GM12878 (cell line): ENCODE results near the gene GPC6. TPM values are rescaled to one million over a fixed set of nuclear protein-coding genes. Genes with fewer than 3 reads are reported as not detected.

ENCODE experiments used
- ATAC-seq: fragments of 200-7000 bp; cut with Tn5 transposase; 3 replicates; pipeline ENCODE4 v1.9.1; 2020; ENCODE audit warnings: mild to moderate bottlenecking, moderate library complexity
- BruUV-seq: library from RNA; stranded (reverse); fragments of 400-500 nt; replicated peaks from 2 replicates; lab custom pipeline; 2021; lab: Mats Ljungman, UMichigan
- CTCF ChIA-PET: fragments of 300-600 bp; sonication (Branson Sonifier 250); formaldehyde crosslinking; extraction: SDS; loops from one replicate; lab custom pipeline; 2021; ENCODE audit warnings: inconsistent platforms; lab: Yijun Ruan, JAX
- POLR2A ChIA-PET: fragments of 350-600 bp; formaldehyde crosslinking; extraction: SDS; loops from one replicate; lab custom pipeline; 2021; ENCODE audit warnings: inconsistent platforms; lab: Charles Lee
- RAD21 ChIA-PET: fragments of 300-600 bp; sonication (Branson Sonifier 250); formaldehyde crosslinking; loops from one replicate; lab custom pipeline; 2023; ENCODE audit warnings: antibody characterized with exemption; ENCODE audit not compliant: unreplicated experiment; lab: Charles Lee
- SMC1A ChIA-PET: fragments of 300-600 bp; sonication (Branson Sonifier 250); formaldehyde crosslinking; loops from one replicate; lab custom pipeline; 2023; ENCODE audit not compliant: unreplicated experiment, uncharacterized antibody; lab: Charles Lee
- DNase-seq: peaks from one replicate; pipeline ENCODE4 v3.0.0-alpha.2; 2011; ENCODE audit warnings: low read depth, low spot score
- FAIRE-seq: peaks from 3 replicates; lab custom pipeline; 2011; peaks lifted over from hg19 to GRCh38; lab: Jason Lieb, UNC
- H2AFZ ChIP-seq: 2 replicates; pipeline ENCODE4 v1.6.0; 2011; ENCODE audit warnings: low read depth, low read length, control low read depth; ENCODE audit not compliant: control insufficient read depth
- H3K27ac ChIP-seq: 2 replicates; pipeline ENCODE4 v1.5.1; 2011; ENCODE audit warnings: control low read depth; ENCODE audit not compliant: control insufficient read depth, insufficient read depth
- H3K27me3 ChIP-seq, 2 experiments: replicated peaks in 1 of 2; 2 replicates each; pipeline versions ENCODE4 v1.6.0 to v1.6.1; 2011; ENCODE audit warnings: low read length in 1 of 2; ENCODE audit not compliant: control insufficient read depth in 2 of 2, insufficient read depth in 2 of 2
- H3K36me3 ChIP-seq, 2 experiments: 2 replicates each; pipeline ENCODE4 v1.5.1; 2011; ENCODE audit warnings: low read length in 1 of 2; ENCODE audit not compliant: control insufficient read depth in 2 of 2, insufficient read depth in 2 of 2
- H3K4me1 ChIP-seq: 2 replicates; pipeline ENCODE4 v1.6.1; 2011; ENCODE audit warnings: mild to moderate bottlenecking, low read length, moderate library complexity, mixed read lengths; ENCODE audit not compliant: control insufficient read depth, insufficient read depth
- H3K4me2 ChIP-seq: 2 replicates; pipeline ENCODE4 v1.6.0; 2011; ENCODE audit warnings: control low read depth; ENCODE audit not compliant: control insufficient read depth, insufficient read depth
- H3K4me3 ChIP-seq: fragments of 200-600 bp; sonication (generic); 2 replicates; pipeline ENCODE4 v1.5.1; 2016
- H3K79me2 ChIP-seq: 2 replicates; pipeline ENCODE4 v1.6.0; 2011; ENCODE audit warnings: low read length; ENCODE audit not compliant: control insufficient read depth, insufficient read depth
- H3K9ac ChIP-seq: 2 replicates; pipeline ENCODE4 v1.8.0; 2011; ENCODE audit warnings: low read length, control low read depth, mixed read lengths; ENCODE audit not compliant: control insufficient read depth, insufficient read depth
- H3K9me3 ChIP-seq: replicated peaks from 3 replicates; pipeline ENCODE4 v1.5.1; 2011; ENCODE audit warnings: mild to moderate bottlenecking, low read length; ENCODE audit not compliant: control insufficient read depth, insufficient read depth
- H4K20me1 ChIP-seq: 2 replicates; pipeline ENCODE4 v1.6.0; 2011; ENCODE audit not compliant: control insufficient read depth, insufficient read depth
- BCL11A ChIP-seq: IDR thresholded peaks from 2 replicates; pipeline ENCODE4 v1.6.1; 2011; ENCODE audit warnings: low read depth, low read length
- KLF5 ChIP-seq: fragments of 450-650 bp; IDR thresholded peaks from 2 replicates; pipeline ENCODE4 v1.6.1; 2014; ENCODE audit warnings: mild to moderate bottlenecking; ENCODE audit not compliant: partially characterized antibody
- MTA2 ChIP-seq: fragments of 450-650 bp; IDR thresholded peaks from 2 replicates; pipeline ENCODE4 v1.6.1; 2016; ENCODE audit warnings: low read depth, mild to moderate bottlenecking, moderate library complexity
- MTA3 ChIP-seq: IDR thresholded peaks from 2 replicates; pipeline ENCODE4 v1.6.1; 2012; ENCODE audit warnings: low read length, inconsistent platforms, borderline replicate concordance
- MYB ChIP-seq: fragments of 150-350 bp; IDR thresholded peaks from 2 replicates; pipeline ENCODE4 v1.6.1; 2014; ENCODE audit warnings: mild to moderate bottlenecking, low read depth, low read length, borderline replicate concordance
- RB1 ChIP-seq: fragments of 450-650 bp; formaldehyde crosslinking; IDR thresholded peaks from 2 replicates; pipeline ENCODE4 v1.6.1; 2017; ENCODE audit warnings: mild to moderate bottlenecking, borderline replicate concordance
- SMAD5 ChIP-seq: IDR thresholded peaks from 2 replicates; pipeline ENCODE4 v1.6.1; 2016; ENCODE audit warnings: antibody characterized with exemption, low read depth
- SREBF1 ChIP-seq: IDR thresholded peaks from 2 replicates; pipeline ENCODE4 v1.6.1; 2012; ENCODE audit warnings: mild to moderate bottlenecking, low read length
- STAT3 ChIP-seq: IDR thresholded peaks from 2 replicates; pipeline ENCODE4 v1.6.1; 2011; ENCODE audit warnings: low read depth, low read length, improper control_type of control experiment
- ZNF207 ChIP-seq: fragments of 450-650 bp; IDR thresholded peaks from 2 replicates; pipeline ENCODE4 v1.6.1; 2014; ENCODE audit warnings: antibody characterized with exemption, mild to moderate bottlenecking, borderline replicate concordance
- ZNF24 ChIP-seq: fragments of 450-650 bp; IDR thresholded peaks from 2 replicates; pipeline ENCODE4 v1.6.1; 2017; ENCODE audit warnings: antibody characterized with exemption, mild to moderate bottlenecking
- WGBS: methylation state at CpG from one replicate; pipeline ENCODE4 v1.1.6; 2016; ENCODE audit warnings: low lambda C conversion rate; ENCODE audit not compliant: insufficient replicate concordance, insufficient coverage; ENCODE audit errors: missing lambda C conversion rate; 5-methylcytosine and 5-hydroxymethylcytosine counted together
- in situ Hi-C: fragments of 300-500 bp; cut with MboI; formaldehyde crosslinking; loops from 9 replicates; pipeline ENCODE4 v1.14.3; 2018; ENCODE audit warnings: mixed read lengths
- intact Hi-C: fragments of 100-400 bp; cut with micrococcal nuclease; formaldehyde crosslinking; loops from one replicate; pipeline ENCODE4 v1.14.2; 2022; ENCODE audit not compliant: unreplicated experiment
- polyA plus RNA-seq, 11 experiments: library from polyadenylated mRNA; depleted of rRNA in 4 of 11; unstranded in 6 of 11; stranded (reverse) in 5 of 11; fragments of >200 nt; fragmentation: Nextera tagmentation in 4 of 11; fragmentation: Illumina TruSeq in 1 of 11; extraction: Ambion mirVana in 4 of 11; extraction: Trizol in 1 of 11; gene quantifications; 1 replicate in 1 of 11; 2 replicates in 10 of 11; pipeline versions ENCODE4 v1.2.1 to v1.2.3, GENCODE V29; 2011 to 2016; ENCODE audit warnings: inconsistent platforms in 2 of 11, missing spikeins in 2 of 11, low read depth in 1 of 11
- total RNA-seq, 4 experiments: library from RNA; depleted of rRNA in 3 of 4; stranded (reverse); fragments of >200 nt in 3 of 4; fragmentation: Illumina TruSeq in 1 of 4; extraction: Trizol in 1 of 4; gene quantifications; 2 replicates each; pipeline versions ENCODE4 v1.2.1 to v1.2.3, GENCODE V29; 2013 to 2021
- TF ChIP-seq, protein P1 (sequence below): fragments of 450-650 bp; IDR thresholded peaks from 2 replicates; pipeline ENCODE4 v1.6.1; 2017; ENCODE audit warnings: borderline replicate concordance

GPC6 gene
- total and polyA plus RNA-seq, 10 of the 15 experiments (the other 5 are each of a cell fraction or from before 2014, with no cell fraction given) = 0.03 to 0.04 (median 0.03) TPM; not detected in 7

DNA sequence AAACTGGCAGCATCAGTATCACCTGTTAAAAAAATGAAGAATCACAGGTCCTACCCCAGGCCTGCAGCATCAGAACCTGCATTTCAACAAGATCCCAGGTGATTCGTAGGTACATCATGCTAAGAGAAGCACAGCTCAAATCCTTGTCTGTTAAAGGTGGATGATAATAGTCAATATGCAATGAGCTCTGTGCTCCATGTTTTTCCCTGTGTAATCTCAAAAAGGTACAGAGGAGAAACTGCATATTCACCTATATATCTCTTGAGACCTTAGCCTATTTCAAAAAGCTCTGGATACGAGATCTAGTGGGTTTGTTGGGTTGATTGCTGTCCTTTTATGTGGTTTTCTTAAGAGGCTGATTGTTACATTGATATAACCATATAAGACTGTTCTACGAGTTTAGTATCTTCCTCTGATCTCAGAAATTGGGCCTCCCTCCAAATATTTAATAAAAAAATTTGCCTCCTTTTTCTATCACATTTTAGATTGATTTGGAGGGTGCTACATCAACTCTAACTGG is 1104.0 kb downstream of the GPC6 start:
- TF ChIP-seq RB1 = no peak
- no peak for TF ChIP-seq ZNF24
- Histone ChIP-seq H3K36me3 (no peaks in the 10 kb centered on the region), H2AFZ (no peak overlapping the region), H3K4me3 (no peak overlapping the region), H4K20me1 (no peaks in the 10 kb centered on the region), H3K79me2 (no peaks in the 10 kb centered on the region), H3K9ac (no peak overlapping the region), H3K27ac (no peak overlapping the region), H3K4me1 (peaks cover 16% of the 10 kb centered on the region), H3K4me2 (no peak overlapping the region), H3K27me3 (peaks cover 0 to 5% of the 10 kb centered on the region in 2 experiments; a peak in 1 of 4 replicates), H3K9me3 (no peaks in the 10 kb centered on the region)
- ChIA-PET RAD21 (no interaction called here), SMC1A (no interaction called here), CTCF (no interaction called here), POLR2A (no interaction called here)
- no peak for DNase-seq
- intact Hi-C loops (no loop called here), in situ Hi-C loops (no loop called here)
- ATAC-seq = no peak
- no peak for FAIRE-seq
- BruUV-seq = no TSS peak
- 36% methylated on average over 3 of the region's 3 CpGs for WGBS

DNA sequence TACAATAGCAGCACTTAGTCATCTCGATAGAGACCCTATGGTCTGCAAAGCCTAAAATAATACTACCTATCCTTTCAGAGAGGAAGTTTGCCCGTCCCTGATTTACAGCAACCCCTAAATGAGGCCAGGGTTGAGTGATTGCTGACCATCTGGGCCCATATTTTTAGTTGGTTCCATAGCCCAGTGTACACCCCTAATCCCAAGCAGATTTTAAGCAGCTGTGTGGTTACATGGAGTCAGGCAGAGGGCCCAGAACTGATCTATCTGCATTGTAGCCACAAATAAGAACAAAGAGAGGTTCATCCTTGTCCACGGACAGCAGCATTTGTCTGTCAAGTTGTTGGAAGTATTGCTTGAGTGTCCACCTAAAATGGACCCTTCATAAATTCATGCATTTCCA is 1104.7 kb downstream of the GPC6 start:
- Histone ChIP-seq H3K9ac (no peak overlapping the region), H4K20me1 (no peaks in the 10 kb centered on the region), H3K36me3 (no peaks in the 10 kb centered on the region)
- in situ Hi-C loops (no loop called here), intact Hi-C loops (no loop called here)
- 27% methylated on average over 3 of the region's 3 CpGs for WGBS
- SMC1A ChIA-PET = no interaction called here
- DNase-seq = no peak
- no peak for FAIRE-seq
- TF ChIP-seq SMAD5 = no peak
- no peak for TF ChIP-seq KLF5
- TF ChIP-seq ZNF207 = no peak
- no peak for TF ChIP-seq MTA3
- TF ChIP-seq MTA2 = no peak
- no peak for TF ChIP-seq BCL11A
- TF ChIP-seq, protein P1, sequence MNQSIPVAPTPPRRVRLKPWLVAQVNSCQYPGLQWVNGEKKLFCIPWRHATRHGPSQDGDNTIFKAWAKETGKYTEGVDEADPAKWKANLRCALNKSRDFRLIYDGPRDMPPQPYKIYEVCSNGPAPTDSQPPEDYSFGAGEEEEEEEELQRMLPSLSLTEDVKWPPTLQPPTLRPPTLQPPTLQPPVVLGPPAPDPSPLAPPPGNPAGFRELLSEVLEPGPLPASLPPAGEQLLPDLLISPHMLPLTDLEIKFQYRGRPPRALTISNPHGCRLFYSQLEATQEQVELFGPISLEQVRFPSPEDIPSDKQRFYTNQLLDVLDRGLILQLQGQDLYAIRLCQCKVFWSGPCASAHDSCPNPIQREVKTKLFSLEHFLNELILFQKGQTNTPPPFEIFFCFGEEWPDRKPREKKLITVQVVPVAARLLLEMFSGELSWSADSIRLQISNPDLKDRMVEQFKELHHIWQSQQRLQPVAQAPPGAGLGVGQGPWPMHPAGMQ = no peak
- no peak for TF ChIP-seq MYB
- no peak for TF ChIP-seq SREBF1
- TF ChIP-seq STAT3 = no peak
- TF ChIP-seq, all 136 proteins: peak for 0
- no peak for ATAC-seq
- ChIA-PET CTCF (no interaction called here), POLR2A (no interaction called here), RAD21 (no interaction called here)
- no peaks in the 10 kb centered on the region for H3K9me3 ChIP-seq
- H3K4me3 ChIP-seq = no peak overlapping the region
- peaks cover 0 to 5% of the 10 kb centered on the region in 2 experiments; a peak in 1 of 4 replicates for H3K27me3 ChIP-seq
- H3K4me1 ChIP-seq = peaks cover 16% of the 10 kb centered on the region
- H3K27ac ChIP-seq = no peak overlapping the region
- no peak overlapping the region for H3K4me2 ChIP-seq
- H3K79me2 ChIP-seq = no peaks in the 10 kb centered on the region
- no TSS peak for BruUV-seq
- H2AFZ ChIP-seq = no peak overlapping the region
